ENCODE data around the gene ACSL3.

Gene ACSL3

DNA sequence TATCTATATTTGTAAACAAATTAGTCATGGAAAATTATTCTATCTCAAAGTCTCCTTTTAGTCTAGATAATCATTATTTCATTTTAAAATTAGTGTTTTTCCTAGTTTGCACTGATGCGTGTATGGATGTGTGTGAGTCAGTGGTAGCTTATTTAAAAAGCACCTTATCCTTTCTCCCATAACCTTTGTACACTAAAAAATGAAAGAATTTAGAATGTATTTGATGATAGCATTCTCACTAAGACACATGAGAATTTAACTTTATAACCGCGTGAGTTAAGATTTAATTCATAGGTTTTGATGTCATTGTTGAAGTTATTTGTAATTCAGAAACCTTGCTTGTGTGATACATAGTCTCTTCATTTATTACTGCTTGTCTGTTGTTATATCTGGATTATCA lies 81.7 kb downstream of the ACSL3 start:
- TF ChIP-seq EZH2phosphoT487 (IDR thresholded peaks at IDR 0.05; ENCODE audit: low read length): no peak
- TF ChIP-seq EZH2 (optimal IDR thresholded peaks at IDR 0.05; ENCODE audit: low read depth, low read length): no peak
- TF ChIP-seq, protein P1, sequence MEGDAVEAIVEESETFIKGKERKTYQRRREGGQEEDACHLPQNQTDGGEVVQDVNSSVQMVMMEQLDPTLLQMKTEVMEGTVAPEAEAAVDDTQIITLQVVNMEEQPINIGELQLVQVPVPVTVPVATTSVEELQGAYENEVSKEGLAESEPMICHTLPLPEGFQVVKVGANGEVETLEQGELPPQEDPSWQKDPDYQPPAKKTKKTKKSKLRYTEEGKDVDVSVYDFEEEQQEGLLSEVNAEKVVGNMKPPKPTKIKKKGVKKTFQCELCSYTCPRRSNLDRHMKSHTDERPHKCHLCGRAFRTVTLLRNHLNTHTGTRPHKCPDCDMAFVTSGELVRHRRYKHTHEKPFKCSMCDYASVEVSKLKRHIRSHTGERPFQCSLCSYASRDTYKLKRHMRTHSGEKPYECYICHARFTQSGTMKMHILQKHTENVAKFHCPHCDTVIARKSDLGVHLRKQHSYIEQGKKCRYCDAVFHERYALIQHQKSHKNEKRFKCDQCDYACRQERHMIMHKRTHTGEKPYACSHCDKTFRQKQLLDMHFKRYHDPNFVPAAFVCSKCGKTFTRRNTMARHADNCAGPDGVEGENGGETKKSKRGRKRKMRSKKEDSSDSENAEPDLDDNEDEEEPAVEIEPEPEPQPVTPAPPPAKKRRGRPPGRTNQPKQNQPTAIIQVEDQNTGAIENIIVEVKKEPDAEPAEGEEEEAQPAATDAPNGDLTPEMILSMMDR (IDR thresholded peaks at IDR 0.05; ENCODE audit: low read length): no peak
- H3K9me2 ChIP-seq (replicated peaks; ENCODE audit: insufficient read depth, low read length): no peaks in the 10 kb centered on the region
- no peaks in the 10 kb centered on the region for H3K79me2 ChIP-seq (ENCODE audit: low read length)
- no peak overlapping the region for H3K4me3 ChIP-seq (ENCODE audit: low read length)
- H3K27me3 ChIP-seq (replicated peaks; ENCODE audit: insufficient read depth, low read length): no peaks in the 10 kb centered on the region
- H4K20me1 ChIP-seq (ENCODE audit: insufficient read depth, low read length): no peaks in the 10 kb centered on the region
- no peaks in the 10 kb centered on the region for H3K9me3 ChIP-seq (replicated peaks; ENCODE audit: insufficient read depth, low read length)
- peaks cover 20% of the 10 kb centered on the region for H3F3A ChIP-seq (ENCODE audit: insufficient read depth, low read length)
- no peak for DNase-seq
- H3K4me1 ChIP-seq (ENCODE audit: low read length): peaks cover 30% of the 10 kb centered on the region
- no peak overlapping the region for H3K9ac ChIP-seq (ENCODE audit: low read length)
- peak overlapping the region; percentile 48; the same call in 1 of the 2 replicates for H3K27ac ChIP-seq (ENCODE audit: low read length)
- no peak overlapping the region for H2AFZ ChIP-seq (ENCODE audit: low read length)
- H3K36me3 ChIP-seq (replicated peaks; ENCODE audit: insufficient read depth, low read length): no peaks in the 10 kb centered on the region; the same call in 1 of the 2 replicates
- peak overlapping the region; percentile 42; the same call in 1 of the 2 replicates for H3K4me2 ChIP-seq (ENCODE audit: low read depth, low read length)

DNA sequence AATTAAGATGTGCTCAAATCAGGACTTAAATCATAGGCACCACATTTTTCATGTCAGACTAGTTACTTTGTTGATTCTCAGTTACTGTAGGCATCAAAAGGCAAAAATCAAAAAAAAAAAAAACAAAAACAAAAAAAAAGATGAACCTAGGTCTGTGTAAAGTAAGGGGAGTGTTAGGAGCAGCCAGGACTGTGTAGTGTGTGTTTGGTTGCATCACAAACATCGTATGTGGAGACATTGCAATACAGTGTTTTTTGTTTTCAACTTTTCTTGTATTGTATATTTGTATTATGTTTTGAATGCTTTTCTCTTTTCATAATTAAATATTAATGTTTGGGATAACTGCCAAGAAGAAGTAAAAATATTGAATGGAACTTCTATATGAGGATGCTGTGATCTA lies 82.1 kb downstream of the ACSL3 start:
- Histone ChIP-seq H3K36me3 (replicated peaks; ENCODE audit: insufficient read depth, low read length) (no peaks in the 10 kb centered on the region; the same call in 1 of the 2 replicates), H3K4me3 (ENCODE audit: low read length) (0 out of 2 replicates have a peak overlapping the region, but pooled peaks have one; percentile 1), H3F3A (ENCODE audit: insufficient read depth, low read length) (peaks cover 20% of the 10 kb centered on the region), H3K27me3 (replicated peaks; ENCODE audit: insufficient read depth, low read length) (no peaks in the 10 kb centered on the region), H3K4me1 (ENCODE audit: low read length) (peaks cover 30% of the 10 kb centered on the region), H3K9me3 (replicated peaks; ENCODE audit: insufficient read depth, low read length) (no peaks in the 10 kb centered on the region), H2AFZ (ENCODE audit: low read length) (no peak overlapping the region), H3K27ac (ENCODE audit: low read length) (peak overlapping the region; percentile 48; the same call in 1 of the 2 replicates), H3K4me2 (ENCODE audit: low read depth, low read length) (peak overlapping the region; percentile 42), H3K9me2 (replicated peaks; ENCODE audit: insufficient read depth, low read length) (no peaks in the 10 kb centered on the region), H4K20me1 (ENCODE audit: insufficient read depth, low read length) (no peaks in the 10 kb centered on the region), H3K79me2 (ENCODE audit: low read length) (no peaks in the 10 kb centered on the region), H3K9ac (ENCODE audit: low read length) (no peak overlapping the region)
- DNase-seq: no peak
- TF ChIP-seq, protein P1 (IDR thresholded peaks at IDR 0.05; ENCODE audit: low read length): no peak
- no peak for TF ChIP-seq EZH2phosphoT487 (IDR thresholded peaks at IDR 0.05; ENCODE audit: low read length)
- TF ChIP-seq EZH2 (optimal IDR thresholded peaks at IDR 0.05; ENCODE audit: low read depth, low read length): no peak

DNA sequence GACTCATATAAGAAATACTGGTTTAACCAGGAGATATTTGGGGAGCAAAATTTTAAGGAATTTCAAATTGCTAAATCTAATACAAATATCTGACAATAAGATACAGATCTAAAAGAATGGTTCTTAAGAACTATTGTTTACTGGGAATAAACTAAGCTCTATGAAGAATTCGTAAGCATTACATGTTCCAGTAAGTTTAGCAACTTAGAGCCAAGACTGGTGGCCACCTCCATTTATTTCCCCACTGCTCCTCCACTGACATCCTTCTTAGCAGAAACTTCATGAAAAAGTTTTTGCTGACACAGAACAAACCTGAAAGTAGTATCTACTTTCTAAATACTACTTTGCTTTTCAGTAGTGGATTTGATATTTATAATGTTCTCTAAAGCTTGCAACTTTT lies 83.0 kb downstream of the ACSL3 start:
- H3K4me2 ChIP-seq (ENCODE audit: low read depth, low read length): peak overlapping the region; percentile 42
- no peak overlapping the region for H2AFZ ChIP-seq (ENCODE audit: low read length)
- no peaks in the 10 kb centered on the region for H3K9me3 ChIP-seq (replicated peaks; ENCODE audit: insufficient read depth, low read length)
- H3K4me3 ChIP-seq (ENCODE audit: low read length): no peak overlapping the region
- H3K27me3 ChIP-seq (replicated peaks; ENCODE audit: insufficient read depth, low read length): no peaks in the 10 kb centered on the region
- H3K9me2 ChIP-seq (replicated peaks; ENCODE audit: insufficient read depth, low read length): no peaks in the 10 kb centered on the region
- no peaks in the 10 kb centered on the region; the same call in 1 of the 2 replicates for H3K36me3 ChIP-seq (replicated peaks; ENCODE audit: insufficient read depth, low read length)
- H3K4me1 ChIP-seq (ENCODE audit: low read length): peaks cover 30% of the 10 kb centered on the region
- peak; percentile 75 for DNase-seq
- no peaks in the 10 kb centered on the region for H4K20me1 ChIP-seq (ENCODE audit: insufficient read depth, low read length)
- no peak for TF ChIP-seq EZH2 (optimal IDR thresholded peaks at IDR 0.05; ENCODE audit: low read depth, low read length)
- TF ChIP-seq, protein P1 (IDR thresholded peaks at IDR 0.05; ENCODE audit: low read length): no peak
- TF ChIP-seq EZH2phosphoT487 (IDR thresholded peaks at IDR 0.05; ENCODE audit: low read length): no peak
- H3F3A ChIP-seq (ENCODE audit: insufficient read depth, low read length): peaks cover 20% of the 10 kb centered on the region
- H3K9ac ChIP-seq (ENCODE audit: low read length): no peak overlapping the region
- H3K79me2 ChIP-seq (ENCODE audit: low read length): no peaks in the 10 kb centered on the region
- peak overlapping the region; percentile 48; the same call in 1 of the 2 replicates for H3K27ac ChIP-seq (ENCODE audit: low read length)

All from MM.1S (cell line).